Measurements from ENCODE around the gene RDH8. TPM values are rescaled to one million over a fixed set of nuclear protein-coding genes. Genes with fewer than 3 reads are reported as not detected.
A peak's percentile ranks its signal among the peaks of the same experiment; 100 is the strongest.

RDH8 gene
- total and polyA plus RNA-seq, 2 of the 8 experiments (the other 6 are each of a cell fraction or from before 2014, with no cell fraction given) = 0.38 TPM; not detected in 1

- TF ChIP-seq JUND (IDR thresholded peaks at IDR 0.05; ENCODE audit: low read length) (0 out of 2 replicates have a peak, but pooled peaks have one; percentile 31), BACH1 (IDR thresholded peaks at IDR 0.05; ENCODE audit: low read length) (peak; percentile 98)
Observed at GRCh38 chr19:10001899-10002298, 11.4 kb upstream of the RDH8 start (continued).

All from H1 (cell line).